ENCODE data around the gene ARHGAP15. TPM values are rescaled to one million over a fixed set of nuclear protein-coding genes. Genes with fewer than 3 reads are reported as not detected.

ARHGAP15 gene
- total RNA-seq, 4 donors from 2014 or later: 1.7 to 16.8 (median 3.7) TPM

GRCh38 chr2:143497726-143498125 lies 368.5 kb downstream of the ARHGAP15 start:
- no peaks in the 10 kb centered on the region for H3K27me3 ChIP-seq
- no peaks in the 10 kb centered on the region for H3K4me1 ChIP-seq
- no peak for TF ChIP-seq CTCF (IDR thresholded peaks at IDR 0.05)
- TF ChIP-seq POLR2A (IDR thresholded peaks at IDR 0.05): no peak
- no peak for DNase-seq
- 60 to 88% methylated on average over 1 of the region's 1 CpG for WGBS, 2 donors
- no peaks in the 10 kb centered on the region for H3K36me3 ChIP-seq
- no peak overlapping the region for H3K27ac ChIP-seq
- intact Hi-C loops (cut with DNase I): no loop called here
- no peak overlapping the region for H3K4me3 ChIP-seq
- no peaks in the 10 kb centered on the region for H3K9me3 ChIP-seq

GRCh38 chr2:143498496-143498895 lies 369.3 kb downstream of the ARHGAP15 start:
- H3K27me3 ChIP-seq: no peaks in the 10 kb centered on the region
- intact Hi-C loops (cut with DNase I): no loop called here
- no peaks in the 10 kb centered on the region for H3K4me1 ChIP-seq
- no peaks in the 10 kb centered on the region for H3K36me3 ChIP-seq
- H3K9me3 ChIP-seq: no peaks in the 10 kb centered on the region
- 47 to 69% methylated on average over 1 of the region's 1 CpG for WGBS, 2 donors
- DNase-seq: no peak
- TF ChIP-seq CTCF (IDR thresholded peaks at IDR 0.05): no peak
- no peak for TF ChIP-seq POLR2A (IDR thresholded peaks at IDR 0.05)
- no peak overlapping the region for H3K4me3 ChIP-seq
- H3K27ac ChIP-seq: no peak overlapping the region

GRCh38 chr2:143499061-143499460 lies 369.8 kb downstream of the ARHGAP15 start:
- Histone ChIP-seq H3K27ac (no peak overlapping the region), H3K9me3 (no peaks in the 10 kb centered on the region), H3K36me3 (no peaks in the 10 kb centered on the region), H3K27me3 (no peaks in the 10 kb centered on the region), H3K4me1 (no peaks in the 10 kb centered on the region), H3K4me3 (no peak overlapping the region)
- WGBS, 2 donors: 64% methylated on average over 3 of the region's 3 CpGs
- no peak for DNase-seq
- intact Hi-C loops (cut with DNase I): no loop called here
- TF ChIP-seq CTCF (IDR thresholded peaks at IDR 0.05) (no peak), POLR2A (IDR thresholded peaks at IDR 0.05) (no peak)

- 84% methylated on average over 7 of the region's 7 CpGs for WGBS, 2 donors
- Histone ChIP-seq H3K36me3 (no peaks in the 10 kb centered on the region), H3K9me3 (no peaks in the 10 kb centered on the region), H3K4me1 (no peaks in the 10 kb centered on the region), H3K27ac (no peak overlapping the region), H3K4me3 (no peak overlapping the region), H3K27me3 (no peaks in the 10 kb centered on the region)
- no peak for DNase-seq
- TF ChIP-seq POLR2A (IDR thresholded peaks at IDR 0.05) (no peak), CTCF (IDR thresholded peaks at IDR 0.05) (no peak)
- intact Hi-C loops (cut with DNase I): no loop called here
These were observed 372.0 kb downstream of the ARHGAP15 start for GRCh38 chr2:143501106-143501676.

- WGBS, 2 donors: 85 to 87% methylated on average over 2 of the region's 2 CpGs
- H3K4me3 ChIP-seq: no peak overlapping the region
- intact Hi-C loops (cut with DNase I): no loop called here
- TF ChIP-seq POLR2A (IDR thresholded peaks at IDR 0.05) (no peak), CTCF (IDR thresholded peaks at IDR 0.05) (no peak)
- H3K27me3 ChIP-seq: no peaks in the 10 kb centered on the region
- H3K9me3 ChIP-seq: no peaks in the 10 kb centered on the region
- H3K36me3 ChIP-seq: no peaks in the 10 kb centered on the region
- no peak overlapping the region for H3K27ac ChIP-seq
- no peak for DNase-seq
- H3K4me1 ChIP-seq: no peaks in the 10 kb centered on the region
These were observed 374.1 kb downstream of the ARHGAP15 start for GRCh38 chr2:143503280-143503679.

Measured in esophagus squamous epithelium (tissue), 5 donors.